GM19099 (cell line): ENCODE data around the gene INTS11.

Experiments
- POLR2A ChIP-seq: IDR thresholded peaks from 3 replicates; pipeline ENCODE4 v1.6.1; 2011; ENCODE audit warnings: low read depth; ENCODE audit not compliant: insufficient read length; ENCODE audit errors: extremely low read depth

The INTS11 gene

DNA sequence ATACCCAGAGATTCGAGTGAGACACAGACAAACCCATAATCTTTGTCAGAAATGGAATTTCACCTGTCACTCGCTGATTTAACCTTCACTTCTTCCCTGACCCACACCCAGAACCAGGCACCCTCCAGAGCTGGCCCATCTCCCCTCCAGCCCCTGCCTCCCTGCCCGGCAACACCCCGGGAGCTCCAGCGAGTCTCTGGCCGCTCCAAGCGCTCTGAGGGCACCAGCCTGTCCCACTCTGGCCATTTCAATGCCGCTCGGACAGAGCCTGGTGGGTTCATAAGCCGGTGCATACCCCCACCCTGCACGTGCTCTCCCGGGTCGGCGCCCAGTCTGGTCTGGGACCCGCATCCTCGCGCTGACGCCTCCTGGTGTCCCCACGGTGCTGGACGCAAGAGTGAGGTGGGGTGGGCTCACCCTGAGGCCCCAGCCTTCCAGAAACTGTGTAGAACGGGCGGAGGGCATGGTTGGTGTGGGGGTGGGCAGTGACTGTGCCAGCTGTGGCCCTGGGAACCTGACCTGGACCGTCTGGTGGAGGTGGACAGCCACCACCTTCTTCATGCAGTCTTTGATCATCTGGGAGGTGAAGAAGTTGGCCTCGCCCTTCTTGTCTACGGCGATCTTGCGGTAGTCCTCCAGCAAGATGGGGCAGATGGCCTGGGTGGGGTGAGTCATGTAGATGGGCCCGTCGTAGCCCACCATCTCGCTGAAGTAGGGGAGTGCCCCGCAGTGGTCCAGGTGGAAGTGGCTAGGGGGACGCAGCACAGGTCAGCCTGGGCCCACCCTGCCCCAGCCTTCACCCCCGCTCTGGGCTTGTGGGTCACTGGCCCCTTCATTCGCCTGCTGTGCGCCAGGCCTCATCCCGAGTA, 5.4 kb downstream of the INTS11 start:
- no peak for TF ChIP-seq POLR2A

DNA sequence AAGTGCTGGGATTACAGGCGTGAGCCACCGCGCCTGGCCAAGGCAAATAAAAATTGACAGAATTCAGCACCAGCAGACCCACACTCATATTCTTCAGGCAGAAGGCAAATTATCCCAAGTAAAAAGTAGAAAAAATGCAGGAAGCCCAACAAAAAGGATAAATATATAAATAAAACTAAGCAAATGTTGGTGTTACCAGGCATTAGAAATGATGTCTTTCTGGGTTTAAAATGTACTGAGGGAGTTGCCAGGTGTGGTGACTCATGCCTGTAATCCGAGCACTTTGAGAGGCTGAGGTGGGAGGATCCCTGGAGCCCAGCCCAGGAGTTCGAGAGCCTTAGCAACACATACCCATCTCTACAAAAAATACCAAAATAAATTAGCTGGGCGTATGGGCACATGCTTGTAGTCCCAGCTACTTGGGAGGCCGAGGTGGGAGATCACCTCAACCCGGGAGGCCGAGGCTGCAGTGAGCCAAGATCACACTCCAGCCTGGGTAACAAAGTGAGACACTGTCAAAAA, 6.3 kb downstream of the INTS11 start:
- no peak for TF ChIP-seq POLR2A

DNA sequence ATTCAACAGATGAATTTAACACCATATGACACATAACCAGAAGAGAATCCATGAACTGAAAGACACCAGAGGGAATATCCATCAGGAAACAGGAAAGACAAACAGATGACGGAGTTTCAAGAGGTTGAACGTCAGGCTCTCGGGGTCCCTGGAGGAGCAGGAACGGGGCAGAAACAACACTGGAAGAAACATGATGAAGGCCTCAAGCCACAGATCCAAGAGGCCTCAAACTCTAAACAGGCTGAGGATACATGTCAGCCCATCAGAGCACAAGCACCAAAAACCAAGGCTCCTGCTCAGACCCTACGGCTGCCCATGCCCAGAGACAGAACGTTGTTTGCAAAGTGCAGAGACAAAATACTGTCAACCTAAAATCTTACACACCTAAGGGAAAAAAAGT, 7.0 kb downstream of the INTS11 start:
- TF ChIP-seq POLR2A, result no peak

GRCh38 chr1:1315435-1315954, 9.0 kb downstream of the INTS11 start:
- no peak for TF ChIP-seq POLR2A

GRCh38 chr1:1314678-1315335, 9.7 kb downstream of the INTS11 start:
- TF ChIP-seq POLR2A, result no peak

DNA sequence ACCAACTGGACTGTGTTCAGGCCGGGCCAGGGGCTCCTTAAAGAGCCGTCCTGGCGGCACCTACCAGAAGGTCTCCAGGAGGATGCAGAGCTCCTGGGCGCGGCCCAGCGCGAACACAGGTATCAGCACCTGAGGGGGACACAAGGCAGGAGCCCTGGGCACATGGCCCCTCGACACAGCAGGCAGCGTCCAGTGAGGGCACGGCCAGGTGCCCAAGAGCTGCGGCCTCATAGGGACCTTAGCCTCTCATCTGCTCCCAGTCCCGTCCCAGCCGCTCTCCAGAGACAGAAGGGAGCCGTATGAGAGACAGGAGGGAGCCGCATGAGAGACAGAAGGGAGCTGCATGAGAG, 10.2 kb downstream of the INTS11 start:
- no peak for TF ChIP-seq POLR2A

DNA sequence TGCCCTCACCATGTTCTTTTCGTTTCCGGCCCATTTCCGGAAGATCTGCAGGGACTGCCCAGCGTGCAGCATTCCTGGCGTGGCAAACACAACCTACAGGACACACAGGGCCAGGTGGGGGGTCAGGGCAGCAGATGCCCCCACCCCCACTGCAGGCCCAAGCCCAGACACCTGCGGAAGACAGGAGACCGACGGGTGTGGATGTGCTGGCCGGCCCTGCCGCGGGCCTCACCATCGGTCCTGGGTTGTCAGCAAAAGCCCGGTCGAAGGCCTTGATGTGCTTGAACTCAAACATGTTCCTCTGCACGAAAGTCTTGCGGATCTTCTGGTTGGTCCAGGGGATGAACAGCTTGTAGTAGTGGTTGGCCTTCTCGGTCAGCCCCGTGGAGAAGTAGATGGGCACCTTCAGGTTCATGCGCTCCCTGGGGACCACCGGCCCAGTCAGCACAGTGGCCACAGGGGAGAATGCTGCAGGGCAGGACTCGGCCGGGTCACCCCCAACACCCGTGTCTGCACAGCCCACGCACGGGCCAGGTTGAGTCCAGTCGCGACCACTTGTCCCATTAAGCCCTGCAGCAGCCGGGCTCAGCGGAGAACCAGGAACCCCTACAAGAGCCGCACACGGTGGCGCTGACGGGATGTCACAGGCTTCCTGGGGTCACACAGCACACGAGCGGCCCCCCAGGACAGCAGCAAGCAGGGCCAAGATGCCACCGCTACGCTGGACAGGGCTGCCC, 10.8 kb downstream of the INTS11 start:
- no peak for TF ChIP-seq POLR2A

GRCh38 chr1:1312450-1313314, 11.8 kb downstream of the INTS11 start:
- no peak for TF ChIP-seq POLR2A

DNA sequence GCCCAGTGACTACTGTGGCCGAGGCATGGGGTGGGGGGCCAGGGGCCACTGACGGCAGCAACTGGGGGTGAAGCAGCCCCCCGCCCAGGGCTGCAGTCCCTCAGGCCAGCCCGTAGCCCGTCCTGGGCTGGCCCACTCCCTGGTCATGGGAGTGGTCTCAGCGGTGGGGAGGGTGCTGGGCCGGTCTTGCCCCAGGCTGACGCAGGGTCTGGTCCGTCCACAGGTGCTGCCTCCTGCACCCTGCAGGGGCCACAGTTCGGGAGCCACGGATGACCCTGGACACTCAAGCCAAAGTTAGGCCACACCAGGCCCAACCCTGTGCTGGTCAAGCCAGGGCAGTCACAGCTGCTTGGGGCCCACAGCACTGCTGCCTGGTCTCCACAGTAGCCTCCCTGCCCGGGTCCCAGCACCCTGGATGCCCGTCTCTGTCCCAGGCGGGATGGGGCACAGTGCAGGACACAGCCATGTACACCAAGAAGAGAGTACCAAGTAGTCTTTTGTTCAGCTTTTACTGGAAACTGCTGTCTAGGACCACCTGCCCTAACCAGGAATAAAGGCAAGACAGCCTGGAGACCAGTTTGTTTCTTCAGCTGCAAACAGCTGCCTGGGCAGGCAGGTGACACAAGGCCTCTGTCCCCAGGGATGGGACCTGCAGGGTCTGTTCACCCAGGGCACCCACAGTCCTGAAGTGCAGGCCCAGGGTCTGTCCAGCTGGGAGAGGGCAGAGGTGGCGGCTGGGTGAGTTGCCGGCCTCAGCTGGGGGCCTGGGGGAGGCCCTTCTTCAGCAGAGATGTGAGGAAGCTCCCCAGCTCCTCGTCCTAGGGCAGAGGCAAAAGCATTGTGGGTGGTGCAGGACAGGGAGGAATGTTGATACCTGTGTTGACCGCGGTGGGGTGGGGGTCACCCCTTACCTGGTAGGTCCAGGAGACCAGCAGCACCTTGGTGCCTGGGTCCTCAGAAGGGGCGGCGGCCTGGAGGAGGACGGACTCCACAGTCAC, 13.1 kb downstream of the INTS11 start:
- no peak for TF ChIP-seq POLR2A

- TF ChIP-seq POLR2A, result no peak
Observed at GRCh38 chr1:1310476-1311053, 13.9 kb downstream of the INTS11 start.

- TF ChIP-seq POLR2A, result no peak
Observed at GRCh38 chr1:1310109-1310385, 14.4 kb downstream of the INTS11 start.

GRCh38 chr1:1309251-1310108, 15.0 kb downstream of the INTS11 start:
- no peak for TF ChIP-seq POLR2A
